Measurements from ENCODE around the gene PTGIS. TPM values are rescaled to one million over a fixed set of nuclear protein-coding genes. Genes with fewer than 3 reads are reported as not detected.
"Not testable (repeated sequence)": the region's sequence is repeated elsewhere in the genome, so short reads cannot be mapped to it uniquely, and the experiment has no call there.

The PTGIS gene
- total and polyA plus RNA-seq, 9 donors = 23.8 to 45.4 (median 28.7) TPM

DNA sequence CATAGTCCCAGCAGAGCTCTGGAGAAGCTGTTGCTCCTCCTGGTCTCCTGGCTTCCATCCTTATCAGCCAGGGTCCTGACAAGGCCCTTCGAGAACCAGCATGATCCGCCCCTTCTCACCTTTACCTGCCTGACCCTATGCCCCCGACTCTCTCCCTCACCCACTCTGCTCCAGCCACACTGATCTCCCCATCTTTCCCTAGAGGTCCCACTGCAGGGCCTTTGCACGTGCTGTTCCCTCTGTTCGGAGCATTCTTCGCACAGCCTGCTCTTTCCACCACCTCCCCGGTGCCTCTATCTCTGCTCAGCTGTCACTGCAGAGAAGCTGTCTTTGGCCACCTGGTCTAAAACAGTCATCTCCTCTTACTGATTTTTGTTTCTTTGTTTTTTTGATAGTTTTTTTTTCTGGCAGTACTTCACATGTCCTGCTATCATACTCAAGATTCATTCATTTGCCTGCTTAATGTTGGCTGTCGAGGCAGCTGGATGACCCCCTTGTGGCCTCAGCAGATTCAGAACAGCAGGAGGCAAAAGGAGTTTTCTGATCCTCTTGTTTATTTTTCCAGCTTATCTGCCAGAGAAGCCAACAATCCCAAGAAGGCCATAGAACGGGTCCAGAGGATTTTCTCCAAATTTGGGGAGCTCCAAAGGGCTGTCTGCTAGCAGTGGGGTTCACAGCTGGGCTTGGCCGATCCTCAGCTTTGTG lies 1.6 kb upstream of the PTGIS start:
- 48% methylated on average over 8 of the region's 10 CpGs for WGBS (ENCODE audit: insufficient coverage)
- H3K27me3 ChIP-seq (ENCODE audit: control insufficient read depth, insufficient read depth, low read length) = peaks cover 5% of the 10 kb centered on the region
- H3K27ac ChIP-seq (ENCODE audit: low read length) = peak overlapping the region; percentile 56
- no peak overlapping the region for H3K4me3 ChIP-seq (ENCODE audit: low read length)
- H3K36me3 ChIP-seq (ENCODE audit: control insufficient read depth, insufficient read depth, low read length) = peaks cover 5% of the 10 kb centered on the region
- DNase-seq = peak; percentile 87
- no peaks in the 10 kb centered on the region for H3K9me3 ChIP-seq (replicated peaks; ENCODE audit: control insufficient read depth, low read depth, low read length)
- peaks cover 57% of the 10 kb centered on the region for H3K4me1 ChIP-seq (ENCODE audit: control insufficient read depth, insufficient read depth, low read length)

GRCh38 chr20:49568278-49569151 lies 578 bp upstream of the PTGIS start:
- DNase-seq = peak; percentile 80
- 30% methylated on average over 5 of the region's 18 CpGs for WGBS (ENCODE audit: insufficient coverage)
- H3K4me1 ChIP-seq (ENCODE audit: control insufficient read depth, insufficient read depth, low read length) = peaks cover 48% of the 10 kb centered on the region
- peak overlapping the region; percentile 56 for H3K27ac ChIP-seq (ENCODE audit: low read length)
- H3K9me3 ChIP-seq (replicated peaks; ENCODE audit: control insufficient read depth, low read depth, low read length) = no peaks in the 10 kb centered on the region
- peak overlapping the region; percentile 24 for H3K4me3 ChIP-seq (ENCODE audit: low read length)
- peaks cover 5% of the 10 kb centered on the region for H3K27me3 ChIP-seq (ENCODE audit: control insufficient read depth, insufficient read depth, low read length)
- peaks cover 5% of the 10 kb centered on the region for H3K36me3 ChIP-seq (ENCODE audit: control insufficient read depth, insufficient read depth, low read length)

DNA sequence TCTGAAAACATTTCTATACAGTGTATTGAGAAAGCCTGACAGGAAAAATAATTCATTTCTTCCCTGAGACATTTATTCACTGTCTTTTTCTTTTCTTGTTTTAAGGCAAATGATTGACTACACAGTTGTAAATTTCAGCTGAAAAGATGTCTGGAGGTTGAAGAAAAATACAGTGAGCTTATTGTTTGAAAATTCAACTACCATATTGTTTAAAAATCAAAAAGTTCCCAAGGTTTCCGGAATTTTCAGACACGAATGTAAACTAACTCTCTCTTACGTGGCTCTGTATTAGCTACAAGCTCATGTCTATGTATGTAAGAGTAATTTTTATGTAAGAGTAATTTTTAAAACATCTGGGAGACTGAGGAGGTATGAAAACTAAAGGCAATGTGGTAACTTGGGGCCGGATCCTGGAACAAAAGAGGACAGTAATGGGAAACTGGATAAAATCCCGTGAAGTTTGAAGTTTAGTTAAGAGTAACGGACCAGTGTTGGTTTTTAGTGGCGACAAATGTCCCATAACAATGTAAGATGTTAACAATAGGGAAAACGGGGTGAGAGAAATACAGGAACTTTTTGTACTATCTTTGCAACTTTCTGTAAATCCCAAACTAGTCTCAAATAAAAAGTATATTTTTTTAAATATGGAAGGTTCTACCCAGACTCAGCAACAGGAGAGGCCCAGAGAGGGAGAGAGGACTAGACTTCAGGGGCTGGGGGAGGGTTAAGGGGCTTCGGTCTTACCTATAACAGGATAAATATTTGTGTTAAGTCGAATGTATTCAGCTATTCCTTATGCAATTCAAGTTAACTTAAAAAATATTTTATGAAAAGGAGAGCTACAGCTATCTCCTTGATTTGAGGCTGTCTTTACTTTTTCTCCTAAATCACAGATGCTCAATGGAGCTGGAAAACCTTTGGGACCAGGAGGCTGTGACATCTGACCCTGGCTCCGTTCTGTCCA lies 1.3 kb downstream of the PTGIS start:
- Histone ChIP-seq H3K4me1 (ENCODE audit: control insufficient read depth, insufficient read depth, low read length) (peaks cover 50% of the 10 kb centered on the region), H3K9me3 (replicated peaks; ENCODE audit: control insufficient read depth, low read depth, low read length) (no peaks in the 10 kb centered on the region), H3K36me3 (ENCODE audit: control insufficient read depth, insufficient read depth, low read length) (peaks cover 6% of the 10 kb centered on the region), H3K4me3 (ENCODE audit: low read length) (peak overlapping the region; percentile 92), H3K27ac (ENCODE audit: low read length) (peak overlapping the region; percentile 86), H3K27me3 (ENCODE audit: control insufficient read depth, insufficient read depth, low read length) (peaks cover 5% of the 10 kb centered on the region)
- DNase-seq = peak; percentile 78
- 20% methylated on average over 3 of the region's 11 CpGs for WGBS (ENCODE audit: insufficient coverage)

GRCh38 chr20:49564991-49565390 lies 2.9 kb downstream of the PTGIS start:
- not testable (repeated sequence) for H3K27me3 ChIP-seq (ENCODE audit: control insufficient read depth, insufficient read depth, low read length); H3K9me3 ChIP-seq (replicated peaks; ENCODE audit: control insufficient read depth, low read depth, low read length); H3K4me3 ChIP-seq (ENCODE audit: low read length); DNase-seq; H3K27ac ChIP-seq (ENCODE audit: low read length)
- Histone ChIP-seq H3K36me3 (ENCODE audit: control insufficient read depth, insufficient read depth, low read length) (peaks cover 18% of the 10 kb centered on the region), H3K4me1 (ENCODE audit: control insufficient read depth, insufficient read depth, low read length) (peaks cover 56% of the 10 kb centered on the region)
- 83% methylated on average over 5 of the region's 12 CpGs for WGBS (ENCODE audit: insufficient coverage)

DNA sequence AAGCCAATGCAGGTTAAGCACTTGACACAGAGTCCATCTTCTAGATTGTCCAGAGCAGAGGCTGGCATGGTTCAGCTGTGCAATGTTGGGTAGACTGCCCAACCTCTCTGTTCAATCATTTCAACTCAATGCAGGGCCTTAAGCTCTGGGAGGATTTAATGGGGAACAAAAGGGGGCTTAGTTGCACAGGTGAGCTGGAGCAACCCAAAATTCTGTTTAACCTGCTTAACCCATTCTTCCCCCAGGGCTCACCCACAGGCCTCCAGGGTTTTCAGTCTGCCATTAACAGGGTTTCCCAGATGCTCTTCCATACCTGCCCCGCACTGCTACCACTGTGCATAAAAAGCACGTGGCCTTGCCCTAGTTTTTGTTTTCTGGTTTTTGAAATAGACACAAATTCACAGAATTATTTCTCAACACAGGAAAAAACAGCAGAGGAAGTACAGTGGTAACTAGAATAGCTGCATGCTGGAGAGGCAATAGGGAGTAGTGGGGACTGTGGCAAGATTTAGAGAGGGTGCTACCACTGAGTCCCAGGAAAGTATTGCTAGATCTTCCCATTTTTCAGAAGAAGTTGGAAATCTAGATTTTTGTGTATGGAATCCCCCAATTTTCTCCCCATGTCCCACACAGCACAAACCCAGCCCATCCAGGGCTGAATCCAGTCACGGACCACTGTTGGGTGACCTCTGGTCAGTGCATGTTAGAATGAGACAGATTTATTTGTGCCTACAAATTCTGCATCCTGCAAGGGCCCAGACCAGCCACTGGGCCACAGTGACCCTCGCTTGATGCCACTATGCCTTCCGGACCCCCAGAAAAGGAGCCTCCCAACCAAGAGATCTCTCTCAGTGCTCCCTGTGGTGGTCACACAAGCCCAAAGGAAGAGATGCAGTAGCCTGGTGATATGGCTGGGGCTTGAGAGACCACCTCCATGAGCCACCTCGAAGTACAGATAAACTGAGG lies 4.6 kb downstream of the PTGIS start:
- Histone ChIP-seq H3K27ac (ENCODE audit: low read length) (peak overlapping the region; percentile 91), H3K4me1 (ENCODE audit: control insufficient read depth, insufficient read depth, low read length) (peaks cover 40% of the 10 kb centered on the region), H3K27me3 (ENCODE audit: control insufficient read depth, insufficient read depth, low read length) (peaks cover 3% of the 10 kb centered on the region), H3K36me3 (ENCODE audit: control insufficient read depth, insufficient read depth, low read length) (peaks cover 18% of the 10 kb centered on the region), H3K4me3 (ENCODE audit: low read length) (no peak overlapping the region), H3K9me3 (replicated peaks; ENCODE audit: control insufficient read depth, low read depth, low read length) (no peaks in the 10 kb centered on the region)
- 95% methylated on average over 3 of the region's 6 CpGs for WGBS (ENCODE audit: insufficient coverage)
- DNase-seq = no peak

DNA sequence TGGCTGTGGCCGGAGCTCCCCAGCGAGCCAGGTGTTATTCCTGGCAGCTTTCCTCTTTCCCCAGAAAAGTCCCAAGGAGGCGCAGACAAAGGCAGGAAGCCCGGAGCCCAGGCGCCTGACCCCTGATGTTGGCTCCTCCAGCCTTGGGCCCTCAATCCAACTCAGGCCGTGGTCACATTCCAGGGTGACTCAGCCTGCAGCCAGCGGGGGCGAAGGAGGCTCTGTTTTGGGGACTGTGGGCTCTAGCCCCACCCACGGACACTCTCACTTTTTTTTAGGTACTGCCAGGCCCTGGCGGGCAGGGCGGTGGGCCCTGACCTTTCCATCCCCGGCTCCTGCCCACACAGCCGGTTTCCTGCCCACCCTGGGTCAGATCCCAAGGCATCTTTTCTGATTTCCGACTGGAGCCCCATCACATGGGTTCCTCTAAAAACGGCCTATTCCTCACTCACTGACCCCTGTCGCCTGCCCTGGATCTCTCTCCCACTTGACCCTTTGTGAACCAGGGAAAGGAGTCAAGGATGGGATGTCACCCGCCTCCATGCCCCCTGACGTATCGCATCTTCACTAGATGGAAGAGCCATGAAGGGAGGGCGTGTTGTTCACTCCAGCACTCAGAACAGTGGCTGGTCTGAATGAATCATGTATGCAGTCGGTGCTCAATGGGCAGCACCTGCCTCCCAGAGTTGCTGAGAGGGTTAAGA lies 5.5 kb downstream of the PTGIS start:
- H3K4me3 ChIP-seq (ENCODE audit: low read length) = no peak overlapping the region
- peaks cover 42% of the 10 kb centered on the region for H3K4me1 ChIP-seq (ENCODE audit: control insufficient read depth, insufficient read depth, low read length)
- WGBS (ENCODE audit: insufficient coverage) = 30% methylated on average over 18 of the region's 21 CpGs

GRCh38 chr20:49561806-49562205 lies 6.1 kb downstream of the PTGIS start:
- H3K4me1 ChIP-seq (ENCODE audit: control insufficient read depth, insufficient read depth, low read length) = peaks cover 40% of the 10 kb centered on the region
- no CpG with 5 or more reads among the region's 2 CpGs for WGBS (ENCODE audit: insufficient coverage)
- H3K4me3 ChIP-seq (ENCODE audit: low read length) = no peak overlapping the region
- H3K36me3 ChIP-seq (ENCODE audit: control insufficient read depth, insufficient read depth, low read length) = peaks cover 18% of the 10 kb centered on the region
- no peaks in the 10 kb centered on the region for H3K27me3 ChIP-seq (ENCODE audit: control insufficient read depth, insufficient read depth, low read length)
- H3K27ac ChIP-seq (ENCODE audit: low read length) = peak overlapping the region; percentile 91
- DNase-seq = no peak
- H3K9me3 ChIP-seq (replicated peaks; ENCODE audit: control insufficient read depth, low read depth, low read length) = no peaks in the 10 kb centered on the region

More for the DNA sequence above, 5.5 kb downstream of the PTGIS start:
- Histone ChIP-seq H3K27me3 (ENCODE audit: control insufficient read depth, insufficient read depth, low read length) (peaks cover 2% of the 10 kb centered on the region), H3K9me3 (replicated peaks; ENCODE audit: control insufficient read depth, low read depth, low read length) (no peaks in the 10 kb centered on the region), H3K27ac (ENCODE audit: low read length) (peak overlapping the region; percentile 91), H3K36me3 (ENCODE audit: control insufficient read depth, insufficient read depth, low read length) (peaks cover 18% of the 10 kb centered on the region)
- peak; percentile 91 for DNase-seq

DNA sequence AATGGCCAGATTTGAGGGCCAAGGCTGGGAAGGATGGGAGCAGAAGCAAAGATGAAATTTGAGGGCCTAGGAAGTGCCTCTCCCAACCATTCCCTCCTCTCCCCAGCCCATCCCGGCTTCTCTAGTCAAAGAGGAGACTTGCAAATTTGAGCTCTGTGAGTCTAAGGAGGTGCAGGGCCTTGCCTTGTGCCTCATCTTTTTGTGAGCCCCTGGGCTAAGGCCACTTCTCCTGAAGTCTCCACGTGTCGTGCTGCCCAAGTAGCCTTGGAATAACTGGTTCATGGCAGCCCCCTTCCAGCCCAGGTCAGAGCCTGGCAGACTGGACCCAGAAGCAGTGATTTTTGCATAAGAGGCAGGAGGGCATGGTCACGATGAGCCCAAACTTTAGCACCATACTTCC lies 6.7 kb downstream of the PTGIS start:
- Histone ChIP-seq H3K4me1 (ENCODE audit: control insufficient read depth, insufficient read depth, low read length) (peaks cover 40% of the 10 kb centered on the region), H3K36me3 (ENCODE audit: control insufficient read depth, insufficient read depth, low read length) (peaks cover 18% of the 10 kb centered on the region)

More for the DNA sequence above, 6.7 kb downstream of the PTGIS start:
- H3K27ac ChIP-seq (ENCODE audit: low read length) = peak overlapping the region; percentile 91
- no peaks in the 10 kb centered on the region for H3K9me3 ChIP-seq (replicated peaks; ENCODE audit: control insufficient read depth, low read depth, low read length)
- no peak overlapping the region for H3K4me3 ChIP-seq (ENCODE audit: low read length)
- no peak for DNase-seq
- 69% methylated on average over 4 of the region's 4 CpGs for WGBS (ENCODE audit: insufficient coverage)
- H3K27me3 ChIP-seq (ENCODE audit: control insufficient read depth, insufficient read depth, low read length) = no peaks in the 10 kb centered on the region

Measured in muscle of leg (tissue), 11 donors.